GM23338 (cell line): ENCODE measurements around the gene RIIAD1.

Experiments
- CREB1 ChIP-seq: fragments of 250-450 bp; sonication (Bioruptor Pico); IDR thresholded peaks from 2 replicates; pipeline ENCODE4 v1.5.0; 2020; ENCODE audit warnings: low read depth, mild to moderate bottlenecking, moderate library complexity
- EZH2 ChIP-seq: fragments of 200-600 bp; sonication (generic); IDR thresholded peaks from one replicate; pipeline ENCODE4 v1.8.0; 2017; ENCODE audit warnings: antibody characterized with exemption, mild to moderate bottlenecking, low read depth; ENCODE audit not compliant: unreplicated experiment
- EZH2phosphoT487 ChIP-seq: fragments of 200-600 bp; sonication (generic); IDR thresholded peaks from one replicate; pipeline ENCODE4 v1.8.1; 2018; ENCODE audit warnings: antibody characterized with exemption; ENCODE audit not compliant: unreplicated experiment
- JUNB ChIP-seq: IDR thresholded peaks from one replicate; pipeline ENCODE4 v1.6.1; 2016; ENCODE audit warnings: antibody characterized with exemption; ENCODE audit not compliant: unreplicated experiment
- NANOG ChIP-seq: IDR thresholded peaks from 2 replicates; pipeline ENCODE4 v1.6.1; 2016; ENCODE audit warnings: antibody characterized with exemption, borderline replicate concordance
- POLR2AphosphoS5 ChIP-seq: IDR thresholded peaks from 2 replicates; pipeline ENCODE4 v1.6.1; 2016; ENCODE audit warnings: antibody characterized with exemption, low read depth
- REST ChIP-seq: IDR thresholded peaks from one replicate; pipeline ENCODE4 v1.6.1; 2018; ENCODE audit warnings: antibody characterized with exemption; ENCODE audit not compliant: unreplicated experiment
- STAT1 ChIP-seq: IDR thresholded peaks from one replicate; pipeline ENCODE4 v1.6.1; 2016; ENCODE audit warnings: antibody characterized with exemption; ENCODE audit not compliant: unreplicated experiment
- ZNF114 ChIP-seq: fragments of 250-450 bp; sonication (Bioruptor Pico); IDR thresholded peaks from 2 replicates; pipeline ENCODE4 v1.5.0; 2020; ENCODE audit warnings: mild to moderate bottlenecking, moderate library complexity
- ZNF331 ChIP-seq: fragments of 250-450 bp; sonication (Bioruptor Pico); IDR thresholded peaks from 2 replicates; pipeline ENCODE4 v1.5.0; 2020; ENCODE audit warnings: low read depth, mild to moderate bottlenecking, moderate library complexity
- TF ChIP-seq, protein P1 (sequence below), 2 experiments: fragments of 200-600 bp in 1 of 2; sonication (generic) in 1 of 2; conservative IDR thresholded peaks; 2 replicates each; pipeline versions ENCODE4 v1.5.1 to v1.6.1; 2016 to 2017; ENCODE audit warnings: antibody characterized with exemption in 2 of 2, low read depth in 2 of 2, mild to moderate bottlenecking in 2 of 2, moderate library complexity in 1 of 2
- TF ChIP-seq, protein P2 (sequence below): IDR thresholded peaks from 2 replicates; pipeline ENCODE4 v1.6.1; 2016; ENCODE audit warnings: antibody characterized with exemption

DNA sequence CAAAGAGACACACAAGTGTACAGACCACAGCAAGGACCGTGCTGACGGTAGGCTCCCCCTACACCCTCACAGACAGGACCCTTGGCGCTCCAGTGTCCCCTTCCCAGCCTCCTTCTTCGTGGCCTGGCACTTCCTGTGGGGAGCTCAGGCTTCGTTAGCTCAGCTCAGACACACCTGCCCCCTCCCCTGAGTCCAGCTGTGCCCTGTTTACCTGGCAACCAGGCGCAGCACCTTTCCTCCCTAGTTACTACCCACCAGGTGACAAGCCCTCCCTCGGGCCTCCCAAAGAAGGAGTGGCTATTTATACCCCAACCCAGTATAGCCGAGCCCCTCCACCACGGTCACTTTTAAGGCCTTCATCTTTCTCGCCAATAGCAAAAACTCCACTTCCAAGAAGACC lies 9.4 kb upstream of the RIIAD1 start:
- TF ChIP-seq, protein P1, sequence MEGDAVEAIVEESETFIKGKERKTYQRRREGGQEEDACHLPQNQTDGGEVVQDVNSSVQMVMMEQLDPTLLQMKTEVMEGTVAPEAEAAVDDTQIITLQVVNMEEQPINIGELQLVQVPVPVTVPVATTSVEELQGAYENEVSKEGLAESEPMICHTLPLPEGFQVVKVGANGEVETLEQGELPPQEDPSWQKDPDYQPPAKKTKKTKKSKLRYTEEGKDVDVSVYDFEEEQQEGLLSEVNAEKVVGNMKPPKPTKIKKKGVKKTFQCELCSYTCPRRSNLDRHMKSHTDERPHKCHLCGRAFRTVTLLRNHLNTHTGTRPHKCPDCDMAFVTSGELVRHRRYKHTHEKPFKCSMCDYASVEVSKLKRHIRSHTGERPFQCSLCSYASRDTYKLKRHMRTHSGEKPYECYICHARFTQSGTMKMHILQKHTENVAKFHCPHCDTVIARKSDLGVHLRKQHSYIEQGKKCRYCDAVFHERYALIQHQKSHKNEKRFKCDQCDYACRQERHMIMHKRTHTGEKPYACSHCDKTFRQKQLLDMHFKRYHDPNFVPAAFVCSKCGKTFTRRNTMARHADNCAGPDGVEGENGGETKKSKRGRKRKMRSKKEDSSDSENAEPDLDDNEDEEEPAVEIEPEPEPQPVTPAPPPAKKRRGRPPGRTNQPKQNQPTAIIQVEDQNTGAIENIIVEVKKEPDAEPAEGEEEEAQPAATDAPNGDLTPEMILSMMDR (conservative IDR thresholded peaks at IDR 0.05; ENCODE audit: low read depth in 2 of 2) = no peak
- no peak for TF ChIP-seq EZH2phosphoT487
- no peak for TF ChIP-seq EZH2
- no peak for TF ChIP-seq POLR2AphosphoS5
- TF ChIP-seq, protein P2, sequence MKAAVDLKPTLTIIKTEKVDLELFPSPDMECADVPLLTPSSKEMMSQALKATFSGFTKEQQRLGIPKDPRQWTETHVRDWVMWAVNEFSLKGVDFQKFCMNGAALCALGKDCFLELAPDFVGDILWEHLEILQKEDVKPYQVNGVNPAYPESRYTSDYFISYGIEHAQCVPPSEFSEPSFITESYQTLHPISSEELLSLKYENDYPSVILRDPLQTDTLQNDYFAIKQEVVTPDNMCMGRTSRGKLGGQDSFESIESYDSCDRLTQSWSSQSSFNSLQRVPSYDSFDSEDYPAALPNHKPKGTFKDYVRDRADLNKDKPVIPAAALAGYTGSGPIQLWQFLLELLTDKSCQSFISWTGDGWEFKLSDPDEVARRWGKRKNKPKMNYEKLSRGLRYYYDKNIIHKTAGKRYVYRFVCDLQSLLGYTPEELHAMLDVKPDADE = no peak
- TF ChIP-seq CREB1 (CRISPR knock-in tag) = no peak
- no peak for TF ChIP-seq JUNB
- no peak for TF ChIP-seq REST
- TF ChIP-seq STAT1 = no peak
- TF ChIP-seq ZNF331 (CRISPR knock-in tag) = no peak
- TF ChIP-seq ZNF114 (CRISPR knock-in tag) = no peak
- no peak for TF ChIP-seq NANOG
